Activated T-cell treated with anti-CD3 and anti-CD28 coated beads for 4 hours (primary cell): ENCODE measurements around the gene PSMD9.
"Not testable (repeated sequence)": the region's sequence is repeated elsewhere in the genome, so short reads cannot be mapped to it uniquely, and the experiment has no call there.

Source experiments
- DNase-seq: peaks from one replicate; pipeline ENCODE4 v3.0.0-alpha.2; 2020

PSMD9 gene

GRCh38 chr12:121874071-121874470, 14.5 kb upstream of the PSMD9 start:
- DNase-seq: no peak

- no peak for DNase-seq
Observed at GRCh38 chr12:121875582-121875981, 13.0 kb upstream of the PSMD9 start.

DNA sequence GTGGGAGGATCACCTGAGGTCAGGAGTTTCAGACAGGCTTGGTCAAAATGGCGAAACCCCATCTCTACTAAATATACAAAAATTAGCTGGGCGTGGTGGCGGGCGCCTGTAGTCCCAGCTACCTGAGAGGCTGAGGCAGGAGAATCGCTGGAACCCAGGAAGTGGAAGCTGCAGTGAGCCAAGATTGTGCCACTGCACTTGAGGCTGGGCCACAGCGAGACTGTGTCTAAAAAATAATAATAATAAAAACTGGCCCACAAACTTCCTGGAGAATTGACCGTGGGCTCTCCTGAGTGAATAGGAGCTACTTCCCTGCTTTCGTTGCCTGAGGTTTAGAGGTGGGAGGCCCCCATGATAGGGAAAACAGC, 12.5 kb upstream of the PSMD9 start:
- DNase-seq: not testable (repeated sequence)

DNA sequence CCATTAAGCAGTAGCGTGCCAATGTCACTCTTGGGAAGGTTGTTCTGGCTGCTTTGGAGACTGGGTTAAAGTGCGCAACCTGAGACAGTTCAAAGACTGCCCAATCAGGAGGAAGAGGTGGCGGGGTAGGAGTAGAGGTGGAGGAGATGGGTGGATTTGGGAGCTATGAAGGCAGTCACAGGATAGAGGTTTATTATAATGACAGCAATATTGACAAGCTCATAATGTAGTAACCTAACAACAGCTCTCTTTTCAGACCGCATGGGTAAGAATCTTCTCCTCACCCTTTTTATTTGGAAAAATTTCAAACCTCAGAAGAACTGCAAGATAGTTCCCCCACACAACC, 5.3 kb upstream of the PSMD9 start:
- no peak for DNase-seq

DNA sequence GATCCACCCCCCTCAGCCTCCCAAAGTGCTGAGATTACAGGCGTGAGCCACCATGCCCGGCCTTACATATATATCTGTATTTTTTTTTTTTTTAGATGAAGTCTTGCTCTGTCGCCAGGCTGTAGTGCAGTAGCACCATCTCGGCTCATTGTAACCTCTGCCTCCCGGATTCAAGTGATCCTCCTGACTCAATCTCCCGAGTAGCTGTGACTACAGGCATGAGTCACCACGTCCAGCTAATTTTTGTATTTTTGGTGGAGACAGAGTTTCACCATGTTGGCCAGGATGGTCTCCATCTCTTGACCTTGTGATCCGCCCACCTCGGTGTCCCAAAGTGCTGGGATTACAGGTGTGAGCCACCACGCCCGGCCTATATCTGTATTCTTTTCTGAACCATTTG, 3.5 kb upstream of the PSMD9 start:
- not testable (repeated sequence) for DNase-seq

GRCh38 chr12:121888083-121888477, 510 bp upstream of the PSMD9 start:
- no peak for DNase-seq

- DNase-seq: no peak
Observed at GRCh38 chr12:121889274-121889624, 659 bp downstream of the PSMD9 start.

GRCh38 chr12:121889661-121890060, 1.1 kb downstream of the PSMD9 start:
- DNase-seq: not testable (repeated sequence)

GRCh38 chr12:121892673-121893561, 4.3 kb downstream of the PSMD9 start:
- no peak for DNase-seq

GRCh38 chr12:121893961-121894460, 5.4 kb downstream of the PSMD9 start:
- no peak for DNase-seq

DNA sequence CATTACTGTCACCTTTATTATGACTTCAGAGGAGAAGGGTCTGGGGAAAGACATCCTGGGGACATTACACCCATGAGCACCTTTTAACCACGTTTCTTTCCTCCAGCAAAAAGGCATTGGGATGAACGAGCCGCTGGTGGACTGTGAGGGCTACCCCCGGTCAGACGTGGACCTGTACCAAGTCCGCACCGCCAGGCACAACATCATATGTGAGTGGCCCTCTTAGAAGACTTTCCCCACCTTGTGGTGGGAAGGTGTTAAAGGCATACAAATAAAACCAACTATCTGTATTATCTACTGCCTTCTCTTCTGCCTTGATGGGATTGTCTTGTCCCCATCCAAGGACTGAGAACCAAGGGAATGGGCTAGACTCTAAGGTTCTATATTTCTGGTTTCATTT, 6.0 kb downstream of the PSMD9 start:
- no peak for DNase-seq

GRCh38 chr12:121898287-121898686, 9.7 kb downstream of the PSMD9 start:
- no peak for DNase-seq

DNA sequence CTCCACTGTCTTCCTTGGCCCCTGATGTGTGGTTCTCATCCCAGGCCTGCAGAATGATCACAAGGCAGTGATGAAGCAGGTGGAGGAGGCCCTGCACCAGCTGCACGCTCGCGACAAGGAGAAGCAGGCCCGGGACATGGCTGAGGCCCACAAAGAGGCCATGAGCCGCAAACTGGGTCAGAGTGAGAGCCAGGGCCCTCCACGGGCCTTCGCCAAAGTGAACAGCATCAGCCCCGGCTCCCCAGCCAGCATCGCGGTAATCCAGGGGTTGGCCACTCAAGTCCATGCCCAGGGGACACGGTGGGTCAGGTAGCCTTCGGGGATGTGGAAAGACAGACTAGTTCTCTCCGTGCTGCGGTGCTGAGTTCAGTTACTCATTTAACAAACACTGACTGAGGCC, 11.0 kb downstream of the PSMD9 start:
- DNase-seq: no peak

- DNase-seq: no peak
Observed at GRCh38 chr12:121903202-121903601, 14.6 kb downstream of the PSMD9 start.

- no peak for DNase-seq
Observed at GRCh38 chr12:121905746-121906145, 17.2 kb downstream of the PSMD9 start.

- DNase-seq: no peak
Observed at GRCh38 chr12:121908702-121909101, 20.1 kb downstream of the PSMD9 start.

DNA sequence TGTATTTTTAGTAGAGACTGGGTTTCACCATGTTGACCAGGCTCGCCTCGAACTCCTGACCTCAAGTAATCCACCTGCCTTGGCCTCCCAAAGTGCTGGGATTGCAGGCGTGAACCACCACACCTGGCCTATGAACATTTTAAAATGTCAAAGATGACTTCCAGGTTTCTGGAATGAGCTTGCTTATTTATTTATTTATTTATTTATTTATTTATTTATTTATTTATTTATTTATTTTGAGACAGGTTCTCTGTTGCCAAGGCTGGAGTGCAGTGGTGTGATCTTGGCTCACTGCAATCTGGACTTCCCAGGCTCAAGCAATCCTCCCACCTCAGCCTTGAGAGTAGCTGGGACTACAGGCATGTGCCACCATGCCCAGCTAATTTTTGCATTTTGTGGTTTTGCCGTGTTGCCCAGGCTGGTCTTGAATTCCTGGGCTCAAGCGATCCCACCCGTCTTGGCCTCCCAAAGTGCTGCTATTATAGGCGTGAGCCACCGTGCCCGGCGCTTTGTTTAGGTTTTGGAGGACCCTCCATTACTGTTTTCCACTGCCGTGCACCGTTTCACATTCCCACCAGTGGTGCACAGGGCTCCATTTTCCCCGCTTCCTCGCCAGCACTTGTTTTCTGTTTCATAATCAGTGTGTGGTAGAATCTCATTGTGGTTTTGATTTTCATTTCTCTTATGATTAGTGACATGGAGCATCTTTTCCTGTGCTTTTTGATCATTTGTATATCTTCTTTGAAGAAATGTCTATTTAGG, 23.4 kb downstream of the PSMD9 start:
- DNase-seq: no peak

- DNase-seq: no peak
Observed at GRCh38 chr12:121915841-121916321, 27.3 kb downstream of the PSMD9 start.

GRCh38 chr12:121916719-121917118, 28.1 kb downstream of the PSMD9 start:
- no peak for DNase-seq

DNA sequence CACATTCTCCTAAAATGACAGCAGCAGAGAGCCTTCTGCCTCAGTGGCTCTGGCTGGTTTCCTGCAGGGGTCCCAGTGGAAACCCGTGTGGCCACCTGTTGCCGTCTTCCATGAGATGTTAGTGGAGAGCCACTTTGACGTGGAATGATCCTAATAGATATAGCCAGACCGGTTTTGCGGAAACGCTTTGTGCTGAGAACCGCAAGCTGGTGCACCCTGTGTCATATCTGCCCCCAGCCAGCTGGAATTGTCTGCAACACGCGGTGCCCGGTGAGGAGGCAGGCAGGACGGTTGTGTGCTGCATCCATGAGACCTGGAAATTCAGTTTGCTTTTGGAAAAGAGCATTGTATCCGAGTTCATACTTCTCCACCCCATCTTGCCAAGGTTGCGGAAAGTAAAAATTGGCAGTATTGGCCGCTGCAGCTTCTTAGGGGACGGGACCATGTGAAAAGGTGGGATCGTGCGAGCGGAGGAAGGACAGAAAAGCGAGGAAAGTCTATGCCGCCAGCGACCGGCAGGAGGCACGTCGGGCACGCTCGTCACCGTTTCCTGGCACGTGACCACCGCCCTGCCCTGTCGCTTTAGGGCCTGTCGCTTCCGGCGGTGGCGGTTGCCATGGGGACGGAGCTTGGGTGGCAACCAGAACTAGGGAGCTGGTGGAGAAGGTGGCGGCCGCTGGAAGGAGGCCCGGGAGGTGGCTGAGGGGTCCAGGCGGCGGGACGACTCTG, 29.5 kb downstream of the PSMD9 start, which contains the start of gene CFAP251:
CFAP251 (plus strand) TSS at position 643 of the 729 bp plus-strand sequence. CDS start 2,714 bp downstream, outside the sequence.
- DNase-seq: peak; percentile 94

DNA sequence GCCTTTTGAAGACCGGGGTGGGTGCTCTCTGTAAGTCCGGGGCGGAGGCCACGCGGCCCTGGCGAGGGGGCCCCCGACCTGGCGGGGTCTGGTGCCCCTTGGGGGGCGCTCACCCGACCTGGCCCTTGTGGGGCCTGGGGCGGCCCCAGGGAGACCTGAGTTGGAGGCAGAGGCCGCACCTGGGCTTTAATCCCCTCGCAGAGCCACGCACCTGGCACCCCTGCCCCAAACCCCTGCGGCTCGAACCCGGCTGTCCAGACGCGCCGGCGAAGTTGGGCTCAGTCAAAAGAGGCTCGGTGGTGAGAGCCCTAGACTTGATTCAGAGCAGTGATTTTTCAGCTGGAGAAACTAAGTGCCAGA, 30.1 kb downstream of the PSMD9 start:
- DNase-seq: no peak

- DNase-seq: no peak
Observed at GRCh38 chr12:121921066-121921465, 32.5 kb downstream of the PSMD9 start.

DNA sequence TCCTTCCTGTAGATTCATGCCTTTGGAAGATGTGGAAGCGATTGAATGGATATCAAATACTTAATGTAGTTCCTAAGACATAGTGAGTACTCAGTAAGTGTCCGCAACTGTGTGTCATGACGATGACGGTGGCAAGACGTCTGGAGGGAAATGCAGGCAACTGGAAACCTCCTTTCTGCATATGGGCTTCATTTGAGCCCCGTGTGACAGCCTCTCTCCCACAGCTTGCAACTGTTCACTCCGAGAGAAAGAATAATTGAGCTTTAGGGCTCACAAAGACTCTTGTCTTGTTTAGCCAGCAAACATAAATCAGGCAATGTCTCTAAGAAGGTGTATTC, 36.7 kb downstream of the PSMD9 start:
- no peak for DNase-seq
